PC-9 (cell line): ENCODE measurements around the gene TAS2R1.

Experiments
- CTCF ChIP-seq: fragments of 200-600 bp; sonication (generic); conservative IDR thresholded peaks from 2 replicates; pipeline ENCODE4 v1.6.1; 2017; ENCODE audit warnings: mixed run types, antibody characterized with exemption, mild to moderate bottlenecking, moderate library complexity
- EZH2 ChIP-seq: fragments of 200-600 bp; sonication (generic); IDR thresholded peaks from 2 replicates; pipeline ENCODE4 v1.8.0; 2017; ENCODE audit warnings: antibody characterized with exemption, low read depth

DNA sequence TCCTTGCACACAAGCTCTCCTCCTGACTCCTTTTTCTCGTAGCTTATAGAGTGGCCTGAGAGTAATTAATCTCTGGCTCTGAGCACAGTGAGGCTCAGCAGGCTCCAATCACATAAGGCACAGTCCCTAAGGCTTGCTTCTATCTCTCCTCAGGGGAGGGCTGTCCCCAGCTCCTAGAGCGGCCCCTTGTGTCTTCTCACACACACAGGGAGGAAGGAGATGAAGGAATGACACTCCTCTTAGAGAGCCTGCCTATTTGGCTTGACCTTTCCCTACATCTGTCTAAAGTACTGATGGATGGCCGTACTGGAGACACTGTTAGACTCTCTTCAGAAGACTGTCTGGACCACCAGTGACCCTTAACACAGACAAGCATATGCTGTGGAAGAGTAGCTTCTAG lies 12.9 kb downstream of the TAS2R1 start:
- TF ChIP-seq CTCF (no peak), EZH2 (no peak)
